MM.1S (cell line): ENCODE data around the gene FNDC8.

Experiments used
- CTCF ChIP-seq: fragments of 300-600 bp; sonication (generic); IDR thresholded peaks from 2 replicates; pipeline ENCODE4 v1.5.1; 2016; ENCODE audit warnings: antibody characterized with exemption, low read length, mixed read lengths
- EZH2phosphoT487 ChIP-seq: fragments of 300-600 bp; sonication (generic); IDR thresholded peaks from 2 replicates; pipeline ENCODE4 v1.6.1; 2018; ENCODE audit warnings: antibody characterized with exemption, low read length

- TF ChIP-seq CTCF (no peak), EZH2phosphoT487 (no peak)
Measured at GRCh38 chr17:35169835-35170363, 48.5 kb downstream of the FNDC8 start.
